Upper lobe of left lung (tissue), 6 donors: ENCODE data around the gene DIO1. TPM values are rescaled to one million over a fixed set of nuclear protein-coding genes. Genes with fewer than 3 reads are reported as not detected.

Experiments
- ATAC-seq, 2 donors: fragments of 200-7000 bp; cut with Tn5 transposase; one replicate each; pipeline ENCODE4 v1.9.1; 2022; ENCODE audit warnings: mild to moderate bottlenecking in 2 of 2, moderate library complexity in 2 of 2; ENCODE audit not compliant: low FRiP score in 2 of 2
- DNase-seq, 2 donors: peaks; one replicate each; pipeline ENCODE4 v3.0.0-alpha.2; 2019 to 2020
- H3K27ac ChIP-seq, 4 donors: fragments of 200-600 bp; sonication (generic); one replicate each; pipeline ENCODE4 v1.5.1; 2016 to 2019
- H3K27me3 ChIP-seq, 4 donors: fragments of 200-600 bp; sonication (generic); one replicate each; pipeline ENCODE4 v1.5.1; 2017 to 2019
- H3K36me3 ChIP-seq, 4 donors: fragments of 200-600 bp; sonication (generic); one replicate each; pipeline ENCODE4 v1.5.1; 2016 to 2019
- H3K4me1 ChIP-seq, 4 donors: fragments of 200-600 bp; sonication (generic); one replicate each; pipeline ENCODE4 v1.5.1; 2018 to 2019
- H3K4me3 ChIP-seq, 4 donors: fragments of 200-600 bp; sonication (generic); one replicate each; pipeline ENCODE4 v1.5.1; 2017 to 2019; ENCODE audit warnings: mild to moderate bottlenecking in 2 of 4, moderate library complexity in 1 of 4
- H3K9me3 ChIP-seq, 4 donors: fragments of 200-600 bp; sonication (generic); one replicate each; pipeline ENCODE4 v1.5.1; 2018 to 2019
- EP300 ChIP-seq, 4 donors: sonication (generic); formaldehyde crosslinking; IDR thresholded peaks; one replicate each; pipeline ENCODE4 v1.5.1; 2017; ENCODE audit warnings: antibody characterized with exemption in 4 of 4, control low read depth in 2 of 4
- POLR2A ChIP-seq, 4 donors: fragments of 450-650 bp; IDR thresholded peaks; one replicate each; pipeline ENCODE4 v1.5.1; 2016 to 2017; ENCODE audit warnings: antibody characterized with exemption in 4 of 4, mild to moderate bottlenecking in 2 of 4
- POLR2AphosphoS5 ChIP-seq, 2 donors: sonication (generic); formaldehyde crosslinking; IDR thresholded peaks; one replicate each; pipeline ENCODE4 v1.5.1; 2017; ENCODE audit warnings: antibody characterized with exemption in 2 of 2
- WGBS, 2 donors: methylation state at CpG; one replicate each; pipeline ENCODE4 v1.1.5; 2017 to 2018; 5-methylcytosine and 5-hydroxymethylcytosine counted together
- total RNA-seq, 6 donors: library from RNA; depleted of rRNA in 4 of 6; stranded (reverse); fragments of >200 nt in 4 of 6; gene quantifications; one replicate each; pipeline versions ENCODE4 v1.1.0 to v1.2.1, GENCODE V29; 2016 to 2021
- TF ChIP-seq, protein P1 (sequence below), 6 experiments: fragments of 450-650 bp in 4 of 6; fragments of 200-600 bp in 2 of 6; sonication (generic) in 2 of 6; IDR thresholded peaks; one replicate each; pipeline ENCODE4 v1.5.1; 2016 to 2019; ENCODE audit warnings: antibody characterized with exemption in 6 of 6
- donor health status: DM: no; HTN: no; CAD: no; lungs with moderate emphysema.
- donor health status: DM: no; HTN: yes; CAD: no; lungs with severe emphysema.

The DIO1 gene
- total RNA-seq, 6 donors from 2014 or later, result 0.20 TPM; not detected in 5

DNA sequence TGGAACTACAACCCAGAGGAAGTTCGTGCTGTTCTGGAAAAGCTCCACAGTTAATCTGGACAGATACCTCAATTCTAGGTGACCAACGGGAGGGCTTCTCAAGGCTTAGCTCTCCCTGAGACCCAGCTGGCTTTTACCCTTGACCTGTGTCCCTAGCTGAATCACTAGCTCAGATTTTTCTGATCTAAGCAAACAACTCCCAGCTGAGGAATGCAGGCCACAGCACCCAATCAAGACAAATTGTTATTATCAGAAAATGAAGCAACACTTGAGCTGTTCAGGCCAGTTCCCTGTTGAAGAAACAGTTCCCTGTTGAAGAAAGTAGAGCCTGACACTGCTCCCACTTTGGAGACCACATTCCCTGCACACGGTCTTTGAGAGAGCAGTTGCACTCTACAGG is 16.0 kb downstream of the DIO1 start:
- Histone ChIP-seq H3K27ac (peak overlapping the region in 1 of 4 donors; percentile 20), H3K36me3 (peaks cover 0 to 8% (median 1%) of the 10 kb centered on the region in 4 donors), H3K4me3 (no peak overlapping the region), H3K9me3 (no peaks in the 10 kb centered on the region), H3K4me1 (peaks cover 0 to 3% (median 0%) of the 10 kb centered on the region in 4 donors), H3K27me3 (no peaks in the 10 kb centered on the region)
- WGBS, 2 donors, result 58 to 61% methylated on average over 3 of the region's 3 CpGs
- no peak for DNase-seq
- TF ChIP-seq POLR2A (IDR thresholded peaks at IDR 0.05) (no peak), EP300 (IDR thresholded peaks at IDR 0.05) (no peak), POLR2AphosphoS5 (IDR thresholded peaks at IDR 0.05) (no peak)
- TF ChIP-seq, protein P1, sequence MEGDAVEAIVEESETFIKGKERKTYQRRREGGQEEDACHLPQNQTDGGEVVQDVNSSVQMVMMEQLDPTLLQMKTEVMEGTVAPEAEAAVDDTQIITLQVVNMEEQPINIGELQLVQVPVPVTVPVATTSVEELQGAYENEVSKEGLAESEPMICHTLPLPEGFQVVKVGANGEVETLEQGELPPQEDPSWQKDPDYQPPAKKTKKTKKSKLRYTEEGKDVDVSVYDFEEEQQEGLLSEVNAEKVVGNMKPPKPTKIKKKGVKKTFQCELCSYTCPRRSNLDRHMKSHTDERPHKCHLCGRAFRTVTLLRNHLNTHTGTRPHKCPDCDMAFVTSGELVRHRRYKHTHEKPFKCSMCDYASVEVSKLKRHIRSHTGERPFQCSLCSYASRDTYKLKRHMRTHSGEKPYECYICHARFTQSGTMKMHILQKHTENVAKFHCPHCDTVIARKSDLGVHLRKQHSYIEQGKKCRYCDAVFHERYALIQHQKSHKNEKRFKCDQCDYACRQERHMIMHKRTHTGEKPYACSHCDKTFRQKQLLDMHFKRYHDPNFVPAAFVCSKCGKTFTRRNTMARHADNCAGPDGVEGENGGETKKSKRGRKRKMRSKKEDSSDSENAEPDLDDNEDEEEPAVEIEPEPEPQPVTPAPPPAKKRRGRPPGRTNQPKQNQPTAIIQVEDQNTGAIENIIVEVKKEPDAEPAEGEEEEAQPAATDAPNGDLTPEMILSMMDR (IDR thresholded peaks at IDR 0.05), result no peak
- ATAC-seq, result no peak

DNA sequence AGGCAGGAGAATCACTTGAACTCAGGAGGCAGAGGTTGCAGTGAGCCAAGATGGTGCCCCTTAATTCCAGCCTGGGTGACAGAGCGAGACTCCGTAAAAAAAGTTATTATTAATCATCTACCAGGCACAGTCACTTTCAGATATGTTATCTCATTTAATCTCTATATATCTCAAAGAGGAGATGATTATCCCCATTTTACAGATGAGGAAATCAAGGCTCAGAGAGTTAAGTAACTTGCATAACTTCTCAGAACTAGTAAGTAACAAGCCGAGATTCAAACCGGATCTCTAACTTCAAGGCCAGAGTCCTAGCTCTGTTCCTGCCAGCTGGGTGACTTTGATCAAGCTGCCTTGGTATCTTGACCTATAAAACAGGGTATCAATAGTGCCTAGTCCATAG is 17.5 kb downstream of the DIO1 start:
- H3K27ac ChIP-seq, result no peak overlapping the region
- TF ChIP-seq EP300 (IDR thresholded peaks at IDR 0.05), result no peak

DNA sequence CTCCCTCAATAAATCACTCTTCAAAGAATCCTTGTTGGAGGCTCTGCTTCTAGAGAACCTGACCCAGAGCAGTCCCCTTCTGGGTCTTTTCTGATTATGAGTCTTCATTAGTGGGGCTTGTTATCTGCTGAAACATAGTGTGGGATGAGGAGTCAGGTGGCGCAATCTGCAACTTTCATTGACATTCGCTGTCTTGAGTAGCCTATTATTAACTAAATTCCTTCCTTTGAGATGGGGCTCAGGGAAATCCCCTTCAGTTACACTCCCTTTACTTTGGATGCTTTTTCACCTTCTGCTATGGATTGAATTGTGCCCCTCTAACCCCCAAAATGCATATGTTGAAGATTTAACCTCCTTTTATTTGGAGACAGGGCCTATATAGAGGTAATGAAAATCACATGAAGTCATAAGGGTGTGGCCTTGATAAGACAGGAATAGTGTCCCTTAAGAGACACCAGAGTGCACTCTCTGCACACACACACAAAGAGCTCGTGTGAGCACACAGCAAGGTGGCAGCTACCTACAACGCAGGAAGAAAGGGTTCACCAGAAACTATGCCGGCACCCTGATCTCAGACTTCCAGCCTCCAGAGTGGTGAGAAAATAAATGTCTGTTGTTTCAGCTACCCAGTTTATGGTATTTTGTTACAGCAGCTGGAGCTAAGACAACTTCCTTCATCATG is 19.5 kb downstream of the DIO1 start:
- Histone ChIP-seq H3K4me1 (peaks cover 0 to 3% (median 0%) of the 10 kb centered on the region in 4 donors), H3K27ac (no peak overlapping the region), H3K36me3 (peaks cover 0 to 12% (median 4%) of the 10 kb centered on the region in 4 donors), H3K4me3 (no peak overlapping the region), H3K9me3 (no peaks in the 10 kb centered on the region), H3K27me3 (no peaks in the 10 kb centered on the region)
- 78 to 79% methylated on average over 5 of the region's 5 CpGs for WGBS, 2 donors
- DNase-seq (no peak), ATAC-seq (no peak)
- TF ChIP-seq POLR2AphosphoS5 (IDR thresholded peaks at IDR 0.05) (no peak), POLR2A (IDR thresholded peaks at IDR 0.05) (no peak)

More for the DNA sequence above, 17.5 kb downstream of the DIO1 start:
- Histone ChIP-seq H3K4me3 (no peak overlapping the region), H3K36me3 (peaks cover 0 to 11% (median 4%) of the 10 kb centered on the region in 4 donors), H3K4me1 (peaks cover 0 to 3% (median 0%) of the 10 kb centered on the region in 4 donors), H3K27me3 (no peaks in the 10 kb centered on the region), H3K9me3 (no peaks in the 10 kb centered on the region)
- ATAC-seq, result no peak
- DNase-seq, result no peak
- 94 to 97% methylated on average over 4 of the region's 4 CpGs for WGBS, 2 donors

DNA sequence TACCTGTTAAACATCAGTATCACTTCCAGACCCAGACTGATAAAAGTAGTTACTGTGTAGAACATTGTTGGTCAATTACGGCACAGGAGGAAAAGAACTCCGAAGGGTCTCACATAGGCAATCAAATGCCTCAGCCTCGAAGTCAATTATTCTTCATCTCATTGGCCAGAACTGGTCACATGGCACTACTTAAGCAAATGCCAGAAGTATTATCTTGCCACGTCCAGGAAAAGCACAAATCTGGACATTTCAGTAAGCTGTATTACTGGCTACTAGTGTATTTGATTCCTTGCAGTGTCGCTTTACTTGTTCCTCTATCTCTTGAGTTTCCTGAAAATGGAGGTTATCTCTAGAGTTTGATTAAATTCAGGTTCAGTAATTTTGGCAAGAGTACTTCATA is 24.4 kb downstream of the DIO1 start:
- H3K27ac ChIP-seq, result no peak overlapping the region

DNA sequence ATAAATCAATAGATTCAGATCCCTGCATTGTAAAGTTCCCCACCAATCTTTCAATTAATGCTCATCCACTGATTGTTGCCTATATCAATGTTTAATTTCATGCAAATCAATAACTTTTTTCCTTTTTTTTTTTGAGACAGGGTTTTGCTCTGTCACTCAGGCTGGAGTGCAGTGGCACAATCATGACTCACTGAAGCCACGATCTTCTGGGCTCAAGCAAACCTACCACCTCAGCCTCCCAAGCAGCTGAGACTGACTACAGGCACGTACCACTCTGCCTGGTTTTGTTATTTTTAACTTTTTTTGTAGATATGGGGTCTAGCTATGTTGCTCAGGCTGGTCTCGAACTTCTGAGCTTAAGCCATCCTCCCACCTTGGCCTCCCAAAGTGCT is 25.7 kb downstream of the DIO1 start:
- ATAC-seq (no peak), DNase-seq (no peak)
- H3K4me3 ChIP-seq, result no peak overlapping the region
- peaks cover 0 to 37% (median 18%) of the 10 kb centered on the region in 4 donors for H3K36me3 ChIP-seq
- H3K9me3 ChIP-seq, result no peaks in the 10 kb centered on the region
- WGBS, 2 donors, result 78 to 90% methylated on average over 3 of the region's 3 CpGs
- no peaks in the 10 kb centered on the region for H3K27me3 ChIP-seq
- TF ChIP-seq EP300 (IDR thresholded peaks at IDR 0.05) (no peak), POLR2A (IDR thresholded peaks at IDR 0.05) (no peak), POLR2AphosphoS5 (IDR thresholded peaks at IDR 0.05) (no peak)
- TF ChIP-seq, protein P1 (IDR thresholded peaks at IDR 0.05), result no peak
- no peaks in the 10 kb centered on the region for H3K4me1 ChIP-seq
- no peak overlapping the region for H3K27ac ChIP-seq

More for the DNA sequence above, 24.4 kb downstream of the DIO1 start:
- ATAC-seq (no peak), DNase-seq (no peak)
- H3K4me1 ChIP-seq, result no peaks in the 10 kb centered on the region
- TF ChIP-seq POLR2AphosphoS5 (IDR thresholded peaks at IDR 0.05) (no peak), POLR2A (IDR thresholded peaks at IDR 0.05) (no peak), EP300 (IDR thresholded peaks at IDR 0.05) (no peak)
- TF ChIP-seq, protein P1 (IDR thresholded peaks at IDR 0.05), result no peak
- H3K9me3 ChIP-seq, result no peaks in the 10 kb centered on the region
- no peak overlapping the region for H3K4me3 ChIP-seq
- H3K36me3 ChIP-seq, result peaks cover 0 to 28% (median 17%) of the 10 kb centered on the region in 4 donors
- WGBS, 2 donors, result 84 to 88% methylated on average over 5 of the region's 5 CpGs
- no peaks in the 10 kb centered on the region for H3K27me3 ChIP-seq
